ENCODE data around the gene TM7SF2.

TM7SF2 gene

GRCh38 chr11:65150509-65151299 lies 39.0 kb downstream of the TM7SF2 start:
- H3K27ac ChIP-seq = 0 out of 2 replicates have a peak overlapping the region, but pooled peaks have one; percentile 27
- DNase-seq = no peak
- H3K36me3 ChIP-seq = no peaks in the 10 kb centered on the region
- no peak for TF ChIP-seq CTCF (IDR thresholded peaks at IDR 0.05; ENCODE audit: low read depth, low read length)
- H3K4me3 ChIP-seq (ENCODE audit: low read depth, low read length) = no peak overlapping the region
- H3K9me3 ChIP-seq (ENCODE audit: severe bottlenecking) = peaks cover 7% of the 10 kb centered on the region
- no peaks in the 10 kb centered on the region for H3K27me3 ChIP-seq (ENCODE audit: insufficient read depth, low read depth, severe bottlenecking)

GRCh38 chr11:65151331-65151899 lies 39.7 kb downstream of the TM7SF2 start:
- no peak for TF ChIP-seq CTCF (IDR thresholded peaks at IDR 0.05; ENCODE audit: low read depth, low read length)
- H3K27me3 ChIP-seq (ENCODE audit: insufficient read depth, low read depth, severe bottlenecking) = no peaks in the 10 kb centered on the region
- no peaks in the 10 kb centered on the region for H3K36me3 ChIP-seq
- no peak overlapping the region for H3K27ac ChIP-seq
- peaks cover 7% of the 10 kb centered on the region for H3K9me3 ChIP-seq (ENCODE audit: severe bottlenecking)
- no peak overlapping the region for H3K4me3 ChIP-seq (ENCODE audit: low read depth, low read length)
- DNase-seq = no peak

- Histone ChIP-seq H3K4me3 (ENCODE audit: low read depth, low read length) (no peak overlapping the region), H3K36me3 (no peaks in the 10 kb centered on the region), H3K27me3 (ENCODE audit: insufficient read depth, low read depth, severe bottlenecking) (no peaks in the 10 kb centered on the region), H3K9me3 (ENCODE audit: severe bottlenecking) (peaks cover 3% of the 10 kb centered on the region), H3K27ac (no peak overlapping the region)
- DNase-seq = no peak
- no peak for TF ChIP-seq CTCF (IDR thresholded peaks at IDR 0.05; ENCODE audit: low read depth, low read length)
Observed at GRCh38 chr11:65152122-65152521, 40.5 kb downstream of the TM7SF2 start.

GRCh38 chr11:65156256-65156655 lies 44.6 kb downstream of the TM7SF2 start:
- no peaks in the 10 kb centered on the region for H3K9me3 ChIP-seq (ENCODE audit: severe bottlenecking)
- no peak overlapping the region for H3K27ac ChIP-seq
- no peak overlapping the region for H3K4me3 ChIP-seq (ENCODE audit: low read depth, low read length)
- no peaks in the 10 kb centered on the region for H3K27me3 ChIP-seq (ENCODE audit: insufficient read depth, low read depth, severe bottlenecking)
- no peak for TF ChIP-seq CTCF (IDR thresholded peaks at IDR 0.05; ENCODE audit: low read depth, low read length)
- no peak for DNase-seq
- H3K36me3 ChIP-seq = no peaks in the 10 kb centered on the region

GRCh38 chr11:65156926-65157325 lies 45.3 kb downstream of the TM7SF2 start:
- H3K27me3 ChIP-seq (ENCODE audit: insufficient read depth, low read depth, severe bottlenecking) = no peaks in the 10 kb centered on the region
- no peak overlapping the region for H3K4me3 ChIP-seq (ENCODE audit: low read depth, low read length)
- no peaks in the 10 kb centered on the region for H3K9me3 ChIP-seq (ENCODE audit: severe bottlenecking)
- H3K27ac ChIP-seq = no peak overlapping the region
- no peaks in the 10 kb centered on the region for H3K36me3 ChIP-seq
- no peak for DNase-seq
- no peak for TF ChIP-seq CTCF (IDR thresholded peaks at IDR 0.05; ENCODE audit: low read depth, low read length)
